Progenitor cell of endocrine pancreas (in vitro differentiated cells): ENCODE measurements around the gene OPRL1. TPM values are rescaled to one million over a fixed set of nuclear protein-coding genes. Genes with fewer than 3 reads are reported as not detected.
A peak's percentile ranks its signal among the peaks of the same experiment; 100 is the strongest.

Experiments used
- DNase-seq: peaks from one replicate; pipeline ENCODE4 v3.0.0; 2021; ENCODE audit warnings: low spot score; ENCODE audit not compliant: unreplicated experiment
- H3K27ac Mint-ChIP-seq: 2 replicates; pipeline ENCODE4 v1.8.0; 2021; ENCODE audit warnings: mild to moderate bottlenecking, moderate library complexity, mixed read lengths
- H3K27me3 Mint-ChIP-seq: 2 replicates; pipeline ENCODE4 v1.8.0; 2021; ENCODE audit warnings: mixed read lengths
- H3K36me3 Mint-ChIP-seq: 2 replicates; pipeline ENCODE4 v1.8.0; 2022; ENCODE audit warnings: mixed read lengths; ENCODE audit not compliant: insufficient read depth
- H3K4me1 Mint-ChIP-seq: 2 replicates; pipeline ENCODE4 v1.8.0; 2021; ENCODE audit warnings: low read depth, mixed read lengths
- H3K4me3 Mint-ChIP-seq: 2 replicates; pipeline ENCODE4 v1.8.0; 2021; ENCODE audit warnings: low read depth, mild to moderate bottlenecking, moderate library complexity, mixed read lengths
- H3K9me3 Mint-ChIP-seq: 2 replicates; pipeline ENCODE4 v1.8.0; 2021; ENCODE audit warnings: low read depth, mixed read lengths
- total RNA-seq: library from RNA; stranded (reverse); gene quantifications from 2 replicates; pipeline ENCODE4 v1.2.1, GENCODE V29; 2021
- TF ChIP-seq, protein P1 (sequence below): fragments of 200-600 bp; sonication (generic); IDR thresholded peaks from one replicate; pipeline ENCODE4 v1.5.0; 2021; ENCODE audit warnings: antibody characterized with exemption, mild to moderate bottlenecking; ENCODE audit not compliant: unreplicated experiment

The OPRL1 gene
- total RNA-seq, 1 donor from 2014 or later: 1.5 TPM

- H3K27ac Mint-ChIP-seq: no peak overlapping the region
- no peaks in the 10 kb centered on the region for H3K9me3 Mint-ChIP-seq
- H3K4me1 Mint-ChIP-seq: peaks cover 7% of the 10 kb centered on the region
- peaks cover 27% of the 10 kb centered on the region for H3K27me3 Mint-ChIP-seq
- TF ChIP-seq, protein P1, sequence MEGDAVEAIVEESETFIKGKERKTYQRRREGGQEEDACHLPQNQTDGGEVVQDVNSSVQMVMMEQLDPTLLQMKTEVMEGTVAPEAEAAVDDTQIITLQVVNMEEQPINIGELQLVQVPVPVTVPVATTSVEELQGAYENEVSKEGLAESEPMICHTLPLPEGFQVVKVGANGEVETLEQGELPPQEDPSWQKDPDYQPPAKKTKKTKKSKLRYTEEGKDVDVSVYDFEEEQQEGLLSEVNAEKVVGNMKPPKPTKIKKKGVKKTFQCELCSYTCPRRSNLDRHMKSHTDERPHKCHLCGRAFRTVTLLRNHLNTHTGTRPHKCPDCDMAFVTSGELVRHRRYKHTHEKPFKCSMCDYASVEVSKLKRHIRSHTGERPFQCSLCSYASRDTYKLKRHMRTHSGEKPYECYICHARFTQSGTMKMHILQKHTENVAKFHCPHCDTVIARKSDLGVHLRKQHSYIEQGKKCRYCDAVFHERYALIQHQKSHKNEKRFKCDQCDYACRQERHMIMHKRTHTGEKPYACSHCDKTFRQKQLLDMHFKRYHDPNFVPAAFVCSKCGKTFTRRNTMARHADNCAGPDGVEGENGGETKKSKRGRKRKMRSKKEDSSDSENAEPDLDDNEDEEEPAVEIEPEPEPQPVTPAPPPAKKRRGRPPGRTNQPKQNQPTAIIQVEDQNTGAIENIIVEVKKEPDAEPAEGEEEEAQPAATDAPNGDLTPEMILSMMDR: no peak
- H3K4me3 Mint-ChIP-seq: no peak overlapping the region
- DNase-seq: no peak
- no peaks in the 10 kb centered on the region for H3K36me3 Mint-ChIP-seq
Observed at GRCh38 chr20:64107736-64108457, 28.0 kb downstream of the OPRL1 start.

DNA sequence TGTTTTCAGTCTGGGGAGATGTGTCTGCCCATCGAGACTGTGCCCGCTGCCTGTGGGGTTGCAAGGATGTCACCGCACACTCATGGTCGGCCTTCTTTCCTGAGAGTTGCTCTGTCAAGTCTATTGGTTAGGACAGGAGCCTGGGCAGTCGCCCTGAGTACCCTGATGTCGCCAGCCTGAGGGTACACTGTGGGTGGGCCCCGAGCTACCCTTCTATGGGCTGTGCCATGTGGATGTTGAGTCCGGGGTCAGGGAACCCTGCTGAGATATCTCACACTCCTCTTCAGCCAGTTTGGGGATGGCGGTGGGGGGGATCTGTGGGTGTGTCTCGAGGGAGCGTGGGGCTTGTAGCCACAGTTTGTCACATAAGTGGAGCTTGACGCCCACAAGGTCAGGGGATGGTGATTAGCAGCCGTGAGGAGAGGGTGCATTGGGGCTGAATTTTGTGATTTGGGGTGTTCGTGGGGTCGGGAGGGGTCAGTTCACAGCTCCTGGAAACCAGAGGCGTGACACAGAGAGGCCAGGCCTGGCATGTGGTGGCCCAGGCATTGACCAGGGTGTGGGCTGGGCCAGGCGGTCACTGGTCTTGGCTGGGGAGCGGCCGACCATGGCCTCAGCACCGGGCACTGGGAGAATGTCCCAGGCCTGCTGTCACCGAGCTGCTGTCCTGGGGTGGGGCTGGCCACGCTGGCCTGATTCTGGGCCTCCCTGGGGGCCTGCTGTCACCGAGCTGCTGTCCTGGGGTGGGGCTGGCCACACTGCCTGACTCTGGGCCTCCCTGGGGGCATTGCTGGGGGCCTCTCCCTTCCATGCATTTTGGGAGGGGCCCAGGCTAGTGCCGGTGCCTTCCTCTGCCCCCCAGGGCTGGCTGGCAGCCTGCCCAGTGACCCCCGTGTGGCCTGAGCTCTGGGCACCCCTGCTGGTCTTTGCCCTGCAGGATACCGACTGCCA lies 29.1 kb downstream of the OPRL1 start:
- H3K4me1 Mint-ChIP-seq: peaks cover 3% of the 10 kb centered on the region
- H3K27ac Mint-ChIP-seq: no peak overlapping the region
- no peak for DNase-seq
- H3K9me3 Mint-ChIP-seq: no peaks in the 10 kb centered on the region
- H3K36me3 Mint-ChIP-seq: no peaks in the 10 kb centered on the region
- TF ChIP-seq, protein P1: no peak
- H3K4me3 Mint-ChIP-seq: no peak overlapping the region
- H3K27me3 Mint-ChIP-seq: peaks cover 16% of the 10 kb centered on the region

DNA sequence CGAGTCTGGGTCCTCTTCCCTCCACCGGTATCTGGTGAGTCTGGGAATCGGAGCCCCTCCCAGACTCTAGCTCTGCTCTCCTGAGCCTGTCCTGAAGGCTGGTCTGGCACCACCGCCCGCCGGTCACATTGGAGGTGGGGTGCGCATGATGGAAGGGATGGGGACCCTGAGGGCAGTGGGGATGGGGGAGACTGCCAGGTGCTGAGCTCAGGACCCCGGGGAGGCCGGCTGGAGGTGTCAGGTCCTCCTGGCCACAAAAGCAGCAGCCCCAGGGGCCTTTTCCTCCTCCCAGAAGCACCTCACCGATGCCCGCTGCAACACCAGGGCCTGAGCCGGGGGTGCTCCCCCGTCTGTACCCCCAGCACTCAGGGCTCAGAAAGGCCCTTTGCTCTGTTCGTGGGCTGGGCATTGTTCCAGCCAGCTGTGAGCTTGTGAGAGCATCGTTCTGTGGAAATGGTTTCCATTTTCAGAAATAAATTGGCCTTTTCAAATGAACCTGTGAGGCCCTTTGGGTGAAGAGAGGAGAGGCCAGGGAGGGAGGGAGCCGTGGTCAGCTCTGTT lies 30.0 kb downstream of the OPRL1 start:
- TF ChIP-seq, protein P1: no peak
- Mint-ChIP-seq H3K9me3 (no peaks in the 10 kb centered on the region), H3K27ac (no peak overlapping the region), H3K27me3 (peaks cover 18% of the 10 kb centered on the region), H3K4me1 (no peaks in the 10 kb centered on the region), H3K36me3 (no peaks in the 10 kb centered on the region), H3K4me3 (no peak overlapping the region)
- DNase-seq: no peak

- TF ChIP-seq, protein P1: no peak
- H3K9me3 Mint-ChIP-seq: no peaks in the 10 kb centered on the region
- peaks cover 18% of the 10 kb centered on the region for H3K27me3 Mint-ChIP-seq
- peak overlapping the region; percentile 52 for H3K27ac Mint-ChIP-seq
- H3K36me3 Mint-ChIP-seq: no peaks in the 10 kb centered on the region
- no peak overlapping the region for H3K4me3 Mint-ChIP-seq
- no peaks in the 10 kb centered on the region for H3K4me1 Mint-ChIP-seq
- DNase-seq: no peak
Observed at GRCh38 chr20:64110411-64111068, 30.7 kb downstream of the OPRL1 start.
